HG02852 (cell line): Measurements from ENCODE around the gene EVC2.

Experiments used
- ATAC-seq: cut with Tn5 transposase; IDR thresholded peaks from one replicate; pipeline ENCODE4 v1.9.1; 2021; ENCODE audit warnings: mild to moderate bottlenecking, moderate library complexity; ENCODE audit not compliant: unreplicated experiment

EVC2 gene

GRCh38 chr4:5683566-5683965 lies 24.8 kb downstream of the EVC2 start:
- no peak for ATAC-seq

DNA sequence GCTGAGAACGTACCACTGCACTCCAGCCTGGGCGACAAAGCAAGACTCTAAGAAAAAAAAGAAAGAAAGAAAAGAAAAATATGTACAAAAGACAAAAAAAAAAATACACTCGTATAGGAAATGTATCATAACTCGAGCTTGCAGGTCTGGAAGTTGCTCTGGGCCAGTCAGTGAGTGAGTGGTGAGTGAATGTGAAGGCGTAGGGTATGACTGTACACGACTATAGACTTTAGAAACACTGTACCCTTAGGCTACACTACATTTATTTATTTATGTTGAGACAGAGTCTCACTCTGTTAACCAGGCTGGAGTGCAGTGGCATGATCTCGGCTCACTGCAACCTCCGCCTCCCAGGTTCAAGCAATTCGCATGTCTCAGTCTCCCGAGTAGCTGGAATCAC lies 29.4 kb downstream of the EVC2 start:
- ATAC-seq = no peak

GRCh38 chr4:5676763-5677162 lies 31.6 kb downstream of the EVC2 start:
- no peak for ATAC-seq

GRCh38 chr4:5666741-5667140 lies 41.6 kb downstream of the EVC2 start:
- no peak for ATAC-seq

GRCh38 chr4:5664778-5665177 lies 43.6 kb downstream of the EVC2 start:
- ATAC-seq = no peak

- ATAC-seq = no peak
Observed at GRCh38 chr4:5662555-5662954, 45.8 kb downstream of the EVC2 start.

DNA sequence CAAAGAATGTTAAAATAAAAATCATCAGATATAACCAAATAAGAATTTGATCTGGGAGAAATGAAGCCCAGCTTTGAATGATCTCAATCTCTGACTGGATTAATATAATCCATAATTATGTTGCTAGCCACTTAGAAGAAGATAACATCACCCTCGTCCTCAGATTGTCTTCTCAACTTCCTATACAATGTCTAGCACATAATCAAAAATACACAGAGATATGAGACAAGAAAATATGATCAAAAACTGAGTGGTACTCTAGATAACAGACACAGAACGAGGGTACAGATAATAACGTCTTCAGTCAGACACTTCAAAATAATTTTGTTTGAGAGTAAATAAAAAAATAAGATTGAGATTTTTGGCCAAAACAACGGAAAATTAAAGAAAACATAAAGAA lies 47.1 kb downstream of the EVC2 start:
- ATAC-seq = no peak

- no peak for ATAC-seq
Observed at GRCh38 chr4:5660185-5660584, 48.2 kb downstream of the EVC2 start.

DNA sequence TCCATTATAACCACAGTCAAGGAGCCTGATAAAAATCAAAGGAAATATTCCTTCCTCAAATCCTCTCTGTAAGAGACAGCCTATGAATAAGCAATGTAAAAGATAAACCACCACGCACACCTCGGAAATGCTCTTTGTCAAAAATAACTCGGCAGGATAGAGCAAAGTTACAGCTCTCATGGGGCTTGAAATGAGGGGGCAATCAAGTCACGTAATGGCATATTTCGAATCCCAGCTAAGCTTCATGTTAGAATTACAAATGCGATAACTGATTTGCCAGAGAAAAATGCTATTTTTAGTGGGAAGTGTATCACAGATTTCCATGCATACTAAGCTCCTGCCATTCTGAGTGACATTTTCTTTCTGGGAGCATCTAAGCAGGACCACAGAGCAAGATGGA lies 49.4 kb downstream of the EVC2 start:
- no peak for ATAC-seq

DNA sequence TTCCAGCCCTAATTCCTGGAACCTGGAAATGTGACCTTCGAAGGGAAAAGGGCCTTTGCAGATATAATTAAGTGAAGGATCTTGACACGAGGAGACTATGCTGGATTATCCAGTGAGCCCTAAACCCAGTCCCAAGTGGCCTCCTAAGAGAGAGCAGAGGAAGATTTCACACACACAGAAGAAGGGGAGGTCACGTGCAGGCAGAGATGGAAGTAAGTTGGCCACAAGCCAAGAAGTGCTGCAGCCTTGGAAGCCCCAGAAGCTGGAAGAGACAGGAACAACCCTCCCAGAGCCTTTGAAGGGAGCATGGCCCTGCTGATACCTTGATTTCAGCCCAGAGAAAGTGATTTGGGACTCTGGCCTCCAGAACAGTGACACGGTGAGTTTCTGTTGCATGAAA lies 51.9 kb downstream of the EVC2 start:
- no peak for ATAC-seq

- no peak for ATAC-seq
Observed at GRCh38 chr4:5654791-5655190, 53.6 kb downstream of the EVC2 start.

GRCh38 chr4:5651089-5651488 lies 57.3 kb downstream of the EVC2 start:
- no peak for ATAC-seq

GRCh38 chr4:5650040-5650439 lies 58.3 kb downstream of the EVC2 start:
- ATAC-seq = no peak

DNA sequence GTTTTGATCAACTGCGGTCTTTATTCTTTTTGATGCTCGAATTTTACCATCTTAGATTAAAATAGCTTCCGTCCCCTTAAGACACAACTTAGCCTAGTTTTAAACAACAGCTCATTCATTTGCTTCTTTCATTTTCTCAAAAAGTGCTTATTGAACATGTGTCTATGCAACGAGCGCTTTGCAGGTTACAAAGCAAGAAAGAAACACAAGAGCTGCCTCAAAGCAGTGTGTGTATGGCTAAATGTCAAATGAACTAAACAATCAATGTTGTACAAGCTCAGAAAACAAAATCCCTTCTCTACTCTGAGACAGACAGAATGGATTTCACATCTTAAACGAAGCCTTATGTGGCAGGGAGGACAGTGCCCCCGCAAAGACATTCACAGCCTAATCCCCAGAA lies 61.0 kb downstream of the EVC2 start:
- ATAC-seq = no peak

DNA sequence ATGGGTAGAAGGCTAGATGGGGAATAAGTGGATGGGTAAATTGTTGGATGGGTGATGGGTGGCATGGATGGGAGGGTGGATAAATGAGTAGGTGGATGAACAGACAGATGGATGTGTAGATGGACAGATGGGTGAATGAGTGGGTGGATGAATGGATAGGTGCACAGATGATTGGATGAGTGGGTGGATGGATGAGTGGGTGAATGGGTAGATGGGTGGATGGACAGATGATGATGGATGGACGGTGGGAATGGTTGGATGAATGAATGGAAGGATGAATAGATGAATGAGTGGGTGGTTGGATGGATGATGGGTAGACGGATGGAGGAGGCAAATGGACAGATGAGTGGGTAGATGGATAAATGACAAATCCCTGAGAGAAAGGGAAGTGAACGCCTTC lies 68.3 kb downstream of the EVC2 start:
- no peak for ATAC-seq

GRCh38 chr4:5639556-5639955 lies 68.8 kb downstream of the EVC2 start:
- no peak for ATAC-seq

- ATAC-seq = no peak
Observed at GRCh38 chr4:5638976-5639375, 69.4 kb downstream of the EVC2 start.

- ATAC-seq = no peak
Observed at GRCh38 chr4:5638316-5638715, 70.0 kb downstream of the EVC2 start.

- ATAC-seq = no peak
Observed at GRCh38 chr4:5636766-5637670, 71.3 kb downstream of the EVC2 start.

DNA sequence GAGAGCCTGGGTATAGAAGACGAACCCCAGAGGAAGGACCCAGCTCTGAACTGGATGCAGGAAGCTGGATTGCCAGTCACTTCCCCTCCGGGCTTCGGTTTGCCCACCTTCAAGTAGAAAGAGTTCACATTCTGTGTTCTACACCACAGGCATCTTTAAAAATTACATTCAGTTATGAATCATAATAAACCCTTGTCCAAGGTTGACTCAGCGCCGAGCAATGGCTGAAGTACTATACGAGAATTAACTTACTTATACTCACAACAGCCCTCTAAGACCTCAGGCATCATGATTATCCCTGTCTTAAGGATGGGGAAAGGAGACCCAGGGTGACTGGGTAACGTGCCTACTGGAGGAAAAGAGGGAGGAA lies 72.5 kb downstream of the EVC2 start:
- ATAC-seq = no peak

DNA sequence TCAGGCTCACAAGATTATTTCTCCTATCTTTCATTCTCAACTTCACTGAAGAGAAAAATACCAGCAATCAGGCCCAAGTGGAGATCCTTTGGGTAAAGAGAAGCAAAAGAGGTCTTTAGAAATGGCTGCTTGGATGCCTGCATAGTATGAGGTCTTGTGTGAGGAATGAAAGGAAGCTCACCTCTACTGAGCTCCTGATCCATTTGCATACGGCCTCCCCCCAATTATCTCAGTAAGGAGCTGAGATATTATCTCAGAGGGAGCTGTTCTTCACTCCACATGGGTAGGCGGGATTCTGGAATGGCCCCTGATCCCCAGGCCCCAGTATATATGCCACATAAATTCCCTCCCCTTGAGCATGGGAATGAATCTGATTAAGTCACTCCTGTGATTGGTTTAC lies 75.8 kb downstream of the EVC2 start:
- ATAC-seq = no peak

GRCh38 chr4:5632066-5632440 lies 76.3 kb downstream of the EVC2 start:
- ATAC-seq = no peak
